Measurements from ENCODE around the gene TPPP2. TPM values are rescaled to one million over a fixed set of nuclear protein-coding genes. Genes with fewer than 3 reads are reported as not detected.

The TPPP2 gene
- total RNA-seq, 5 donors from 2014 or later (not counting 1 experiment from before 2014, with no cell fraction given): not detected

GRCh38 chr14:21061347-21061668 is 31.3 kb downstream of the TPPP2 start:
- no peak overlapping the region for H3K4me3 Mint-ChIP-seq
- Histone ChIP-seq H3K36me3 (ENCODE audit: control insufficient read depth in 2 of 2, extremely low read depth in 1 of 2, insufficient read depth in 1 of 2, low read length in 1 of 2) (no peaks in the 10 kb centered on the region), H3K27ac (ENCODE audit: low read length) (no peak overlapping the region), H3K27me3 (replicated peaks in 1 of 2; ENCODE audit: control insufficient read depth in 2 of 2, extremely low read depth in 1 of 2, insufficient read depth in 2 of 2, low read length in 1 of 2) (peaks cover 0 to 35% of the 10 kb centered on the region in 2 experiments), H3K4me1 (ENCODE audit: control insufficient read depth in 1 of 2, extremely low read depth in 1 of 2, insufficient read depth in 2 of 2, low read length in 2 of 2) (no peaks in the 10 kb centered on the region), H3K4me3 (ENCODE audit: control insufficient read depth in 1 of 2, extremely low read depth in 1 of 2, low read length in 1 of 2) (no peak overlapping the region), H3K9me3 (no peaks in the 10 kb centered on the region)
- no peak overlapping the region for H3K27ac Mint-ChIP-seq
- DNase-seq (no peak), ATAC-seq (replicated peaks in 1 of 4) (no peak)
- H3K27me3 Mint-ChIP-seq: peaks cover 38% of the 10 kb centered on the region in 2 donors
- no peaks in the 10 kb centered on the region for H3K36me3 Mint-ChIP-seq
- CTCF ChIA-PET: interaction anchor here in 1 of 2 donors (1.1 to 1.3 kb wide), 3 partner anchors 26 to 46 kb away, joined by 3 to 4 read pairs (median 4); no protein-coding TSS in a partner anchor
- H3K9me3 Mint-ChIP-seq: no peaks in the 10 kb centered on the region
- POLR2A ChIA-PET: interaction anchor here in 1 of 2 donors (0.6 kb wide), 1 partner anchor 577 kb away, joined by 4 read pairs; no protein-coding TSS in a partner anchor
- no peaks in the 10 kb centered on the region for H3K4me1 Mint-ChIP-seq
- WGBS (ENCODE audit: insufficient coverage): 86% methylated on average over 1 of the region's 3 CpGs

GRCh38 chr14:21063479-21063878 is 33.5 kb downstream of the TPPP2 start:
- Mint-ChIP-seq H3K27ac (no peak overlapping the region), H3K36me3 (no peaks in the 10 kb centered on the region), H3K9me3 (no peaks in the 10 kb centered on the region), H3K4me3 (no peak overlapping the region), H3K27me3 (peaks cover 55 to 56% of the 10 kb centered on the region in 2 donors), H3K4me1 (peaks cover 2 to 4% (median 4%) of the 10 kb centered on the region in 3 donors)
- ChIA-PET CTCF (interaction anchor here (0.9 to 1.6 kb wide), 4 partner anchors 29 to 49 kb away, joined by 3 to 9 read pairs (median 4); no protein-coding TSS in a partner anchor), POLR2A (no interaction called here)
- DNase-seq (no peak), ATAC-seq (replicated peaks in 1 of 4) (no peak)
- H3K4me3 ChIP-seq (ENCODE audit: control insufficient read depth in 1 of 2, extremely low read depth in 1 of 2, low read length in 1 of 2): no peak overlapping the region
- H3K9me3 ChIP-seq: no peaks in the 10 kb centered on the region
- peaks cover 4 to 31% of the 10 kb centered on the region in 2 experiments for H3K27me3 ChIP-seq (replicated peaks in 1 of 2; ENCODE audit: control insufficient read depth in 2 of 2, extremely low read depth in 1 of 2, insufficient read depth in 2 of 2, low read length in 1 of 2)
- no peaks in the 10 kb centered on the region for H3K36me3 ChIP-seq (ENCODE audit: control insufficient read depth in 2 of 2, extremely low read depth in 1 of 2, insufficient read depth in 1 of 2, low read length in 1 of 2)
- H3K4me1 ChIP-seq (ENCODE audit: control insufficient read depth in 1 of 2, extremely low read depth in 1 of 2, insufficient read depth in 2 of 2, low read length in 2 of 2): peaks cover 0 to 3% of the 10 kb centered on the region in 2 experiments
- 76% methylated on average over 2 of the region's 3 CpGs for WGBS (ENCODE audit: insufficient coverage)
- H3K27ac ChIP-seq (ENCODE audit: low read length): no peak overlapping the region

- no peaks in the 10 kb centered on the region for H3K36me3 ChIP-seq (ENCODE audit: control insufficient read depth in 2 of 2, extremely low read depth in 1 of 2, insufficient read depth in 1 of 2, low read length in 1 of 2)
- no peaks in the 10 kb centered on the region for H3K9me3 ChIP-seq
- Mint-ChIP-seq H3K27me3 (peaks cover 60 to 74% of the 10 kb centered on the region in 2 donors), H3K9me3 (no peaks in the 10 kb centered on the region), H3K36me3 (no peaks in the 10 kb centered on the region), H3K4me1 (peaks cover 29 to 35% (median 35%) of the 10 kb centered on the region in 3 donors), H3K27ac (no peak overlapping the region), H3K4me3 (no peak overlapping the region)
- WGBS (ENCODE audit: insufficient coverage): 83% methylated on average over 2 of the region's 7 CpGs
- no peak overlapping the region for H3K27ac ChIP-seq (ENCODE audit: low read length)
- DNase-seq (peak in 2 of 35 experiments; percentile 5 to 60), ATAC-seq (replicated peaks in 1 of 4) (peak in 1 of 4 experiments; percentile 41)
- CTCF ChIA-PET: interaction anchor here (0.6 to 4.4 kb wide), 12 partner anchors 22 to 175 kb away, joined by 3 to 67 read pairs (median 7); no protein-coding TSS in a partner anchor
- POLR2A ChIA-PET: interaction anchor here in 1 of 2 donors (0.7 kb wide), 2 partner anchors 9 to 28 kb away, joined by 3 read pairs; partner anchors contain the start of gene RNASE8
- no peak overlapping the region for H3K4me3 ChIP-seq (ENCODE audit: control insufficient read depth in 1 of 2, extremely low read depth in 1 of 2, low read length in 1 of 2)
- peaks cover 7 to 58% of the 10 kb centered on the region in 2 experiments for H3K27me3 ChIP-seq (replicated peaks in 1 of 2; ENCODE audit: control insufficient read depth in 2 of 2, extremely low read depth in 1 of 2, insufficient read depth in 2 of 2, low read length in 1 of 2)
- peaks cover 7 to 35% of the 10 kb centered on the region in 2 experiments for H3K4me1 ChIP-seq (ENCODE audit: control insufficient read depth in 1 of 2, extremely low read depth in 1 of 2, insufficient read depth in 2 of 2, low read length in 2 of 2)
These were observed 37.0 kb downstream of the TPPP2 start for GRCh38 chr14:21066882-21067502.

- no peaks in the 10 kb centered on the region for H3K36me3 Mint-ChIP-seq
- Histone ChIP-seq H3K27me3 (replicated peaks in 1 of 2; ENCODE audit: control insufficient read depth in 2 of 2, extremely low read depth in 1 of 2, insufficient read depth in 2 of 2, low read length in 1 of 2) (peaks cover 7 to 62% of the 10 kb centered on the region in 2 experiments), H3K4me1 (ENCODE audit: control insufficient read depth in 1 of 2, extremely low read depth in 1 of 2, insufficient read depth in 2 of 2, low read length in 2 of 2) (peaks cover 7 to 35% of the 10 kb centered on the region in 2 experiments), H3K4me3 (ENCODE audit: control insufficient read depth in 1 of 2, extremely low read depth in 1 of 2, low read length in 1 of 2) (peak overlapping the region; percentile 41 to 50), H3K9me3 (no peaks in the 10 kb centered on the region), H3K27ac (ENCODE audit: low read length) (no peak overlapping the region), H3K36me3 (ENCODE audit: control insufficient read depth in 2 of 2, extremely low read depth in 1 of 2, insufficient read depth in 1 of 2, low read length in 1 of 2) (no peaks in the 10 kb centered on the region)
- DNase-seq: peak in 22 of 35 experiments; percentile 27 to 80 (median 46)
- H3K27ac Mint-ChIP-seq: peak overlapping the region in 1 of 2 donors; percentile 36
- peak overlapping the region; percentile 71 to 84 (median 73) for H3K4me3 Mint-ChIP-seq
- WGBS (ENCODE audit: insufficient coverage): 5% methylated on average over 28 of the region's 45 CpGs
- H3K4me1 Mint-ChIP-seq: peaks cover 29 to 41% (median 38%) of the 10 kb centered on the region in 3 donors
- H3K27me3 Mint-ChIP-seq: peaks cover 62 to 76% of the 10 kb centered on the region in 2 donors
- CTCF ChIA-PET: interaction anchor here (0.6 to 4.4 kb wide), 19 partner anchors 10 to 56 kb away, joined by 3 to 67 read pairs (median 8); partner anchors contain the start of genes TMEM253 (in 1 of the 2) and ZNF219 (in 1 of the 2)
- POLR2A ChIA-PET: interaction anchor here (0.7 to 1.0 kb wide), 3 partner anchors 19 to 35 kb away, joined by 3 to 4 read pairs (median 3); no protein-coding TSS in a partner anchor
- no peaks in the 10 kb centered on the region for H3K9me3 Mint-ChIP-seq
- peak; percentile 49 to 63 (median 57) for ATAC-seq (replicated peaks in 1 of 4)
These were observed 38.7 kb downstream of the TPPP2 start for GRCh38 chr14:21068521-21069387.

- Histone ChIP-seq H3K4me1 (ENCODE audit: control insufficient read depth in 1 of 2, extremely low read depth in 1 of 2, insufficient read depth in 2 of 2, low read length in 2 of 2) (peaks cover 7 to 35% of the 10 kb centered on the region in 2 experiments), H3K27ac (ENCODE audit: low read length) (no peak overlapping the region), H3K9me3 (no peaks in the 10 kb centered on the region), H3K27me3 (replicated peaks in 1 of 2; ENCODE audit: control insufficient read depth in 2 of 2, extremely low read depth in 1 of 2, insufficient read depth in 2 of 2, low read length in 1 of 2) (peaks cover 7 to 68% of the 10 kb centered on the region in 2 experiments), H3K4me3 (ENCODE audit: control insufficient read depth in 1 of 2, extremely low read depth in 1 of 2, low read length in 1 of 2) (peak overlapping the region; percentile 41 to 57), H3K36me3 (ENCODE audit: control insufficient read depth in 2 of 2, extremely low read depth in 1 of 2, insufficient read depth in 1 of 2, low read length in 1 of 2) (no peaks in the 10 kb centered on the region)
- Mint-ChIP-seq H3K4me1 (peaks cover 29 to 41% (median 38%) of the 10 kb centered on the region in 3 donors), H3K27ac (peak overlapping the region in 1 of 2 donors; percentile 34), H3K36me3 (no peaks in the 10 kb centered on the region), H3K9me3 (no peaks in the 10 kb centered on the region), H3K27me3 (peaks cover 63 to 78% of the 10 kb centered on the region in 2 donors), H3K4me3 (peak overlapping the region; percentile 71 to 84 (median 73))
- DNase-seq (peak in 4 of 35 experiments; percentile 5 to 59 (median 14)), ATAC-seq (replicated peaks in 1 of 4) (peak in 1 of 4 experiments; percentile 28)
- ChIA-PET POLR2A (interaction anchor here (0.7 to 1.0 kb wide), 2 partner anchors 18 to 34 kb away, joined by 3 read pairs; no protein-coding TSS in a partner anchor), CTCF (interaction anchor here (1.0 to 4.4 kb wide), 11 partner anchors 18 to 55 kb away, joined by 3 to 67 read pairs (median 23); no protein-coding TSS in a partner anchor)
- WGBS (ENCODE audit: insufficient coverage): 3% methylated on average over 29 of the region's 40 CpGs
These were observed 39.5 kb downstream of the TPPP2 start for GRCh38 chr14:21069388-21070082.
